ENCODE data around the gene TBC1D21. TPM values are rescaled to one million over a fixed set of nuclear protein-coding genes. Genes with fewer than 3 reads are reported as not detected.

TBC1D21 gene
- total and polyA plus RNA-seq, 2 of the 8 experiments (the other 6 are each of a cell fraction or from before 2014, with no cell fraction given) = not detected

- FAIRE-seq (no peak), DNase-seq (ENCODE audit: low read depth in 1 of 2, low spot score in 2 of 2) (no peak)
- H2BK5ac ChIP-seq (ENCODE audit: low read depth, low read length) = no peak overlapping the region
- no peaks in the 10 kb centered on the region for H3K9me3 ChIP-seq (ENCODE audit: insufficient read depth in 2 of 2, low read depth in 1 of 2, low read length in 1 of 2)
- H3K56ac ChIP-seq (replicated peaks; ENCODE audit: insufficient read length, low read depth, low read length) = no peak overlapping the region
- H4K5ac ChIP-seq (ENCODE audit: insufficient read length, low read depth, low read length) = no peak overlapping the region
- no peak overlapping the region for H3K23ac ChIP-seq (ENCODE audit: insufficient read length)
- WGBS, 2 experiments (ENCODE audit: extremely low coverage in 1 of 2, insufficient coverage in 1 of 2, insufficient read length in 1 of 2, insufficient replicate concordance in 2 of 2, low coverage in 1 of 2, low lambda C conversion rate in 2 of 2, missing lambda C conversion rate in 1 of 2) = 78% methylated on average over 11 of the region's 11 CpGs; no CpG with 5 or more reads in 1 of the 2 experiments
- no peak overlapping the region for H3K4me3 ChIP-seq (ENCODE audit: extremely low read depth in 1 of 4, insufficient read depth in 2 of 4, low read depth in 3 of 4, low read length in 4 of 4)
- H2BK120ac ChIP-seq (replicated peaks; ENCODE audit: low read depth, low read length) = no peak overlapping the region
- no peak overlapping the region for H2BK20ac ChIP-seq (ENCODE audit: low read length)
- H3K36me3 ChIP-seq (ENCODE audit: control insufficient read depth in 2 of 4, insufficient read depth in 4 of 4, low read length in 3 of 4) = no peaks in the 10 kb centered on the region
- no peak overlapping the region for H3K27ac ChIP-seq (ENCODE audit: low read depth, low read length)
- H2AFZ ChIP-seq (ENCODE audit: low read length) = no peak overlapping the region
- no peak overlapping the region for H3K9ac ChIP-seq (replicated peaks in 1 of 4; ENCODE audit: extremely low read depth in 1 of 4, low read depth in 3 of 4, low read length in 3 of 4)
- H3K4me1 ChIP-seq (replicated peaks in 1 of 4; ENCODE audit: control insufficient read depth in 3 of 4, insufficient read depth in 4 of 4, low read length in 3 of 4) = no peaks in the 10 kb centered on the region
- H2BK12ac ChIP-seq (ENCODE audit: low read depth, low read length) = no peak overlapping the region
- H3K79me1 ChIP-seq (ENCODE audit: low read depth, low read length) = no peaks in the 10 kb centered on the region; the same call in 1 of the 2 replicates
- H2AK5ac ChIP-seq (ENCODE audit: low read depth, low read length) = no peak overlapping the region
- no peak overlapping the region for H3K18ac ChIP-seq (ENCODE audit: extremely low read depth, low read length)
- ChIA-PET CTCF (ENCODE audit: partially characterized antibody) (interaction anchor here (0.8 to 9.8 kb wide), 7 partner anchors 8 to 25 kb away, joined by 3 to 167 read pairs (median 4); partner anchors contain the start of gene TBC1D21), POLR2A (ENCODE audit: partially characterized antibody) (no interaction called here)
- no peak overlapping the region for H4K91ac ChIP-seq (replicated peaks; ENCODE audit: insufficient read length, low read length)
- H4K8ac ChIP-seq (ENCODE audit: extremely low read depth, insufficient read depth, low read length) = no peak overlapping the region
- H4K20me1 ChIP-seq (replicated peaks in 1 of 2; ENCODE audit: control insufficient read depth in 1 of 2, insufficient read depth in 2 of 2, low read length in 2 of 2) = no peaks in the 10 kb centered on the region
- no peak overlapping the region for H3K4me2 ChIP-seq (ENCODE audit: insufficient read depth in 1 of 2, low read depth in 2 of 2, low read length in 2 of 2)
- no peak overlapping the region for H3K4ac ChIP-seq (replicated peaks; ENCODE audit: insufficient read length, low read depth, low read length)
- H2BK15ac ChIP-seq (ENCODE audit: low read length) = no peak overlapping the region
- H3K23me2 ChIP-seq (ENCODE audit: low read depth, low read length) = no peaks in the 10 kb centered on the region
- no peak overlapping the region for H3K14ac ChIP-seq (ENCODE audit: insufficient read length)
- no peaks in the 10 kb centered on the region for H3K79me2 ChIP-seq (ENCODE audit: control insufficient read depth in 1 of 2, insufficient read depth in 2 of 2, low read length in 2 of 2)
- H3K27me3 ChIP-seq (replicated peaks in 1 of 4; ENCODE audit: control insufficient read depth in 3 of 4, extremely low read depth in 1 of 4, insufficient read depth in 3 of 4, low read length in 3 of 4) = no peaks in the 10 kb centered on the region; a peak in 1 of 7 replicates
- TF ChIP-seq PHF8 (conservative IDR thresholded peaks at IDR 0.05; ENCODE audit: low read depth, low read length) = no peak
- TF ChIP-seq SIN3A (conservative IDR thresholded peaks at IDR 0.05 in 1 of 2, IDR thresholded peaks at IDR 0.05 in 1 of 2; ENCODE audit: low read depth in 1 of 2, low read length in 2 of 2) = no peak
- no peak for TF ChIP-seq POLR2AphosphoS5 (IDR thresholded peaks at IDR 0.05; ENCODE audit: low read depth, low read length)
- TF ChIP-seq HDAC2 (IDR thresholded peaks at IDR 0.05; ENCODE audit: borderline replicate concordance in 1 of 2, low read depth in 2 of 2, low read length in 2 of 2) = no peak
- TF ChIP-seq SRF (IDR thresholded peaks at IDR 0.05; ENCODE audit: low read depth, low read length) = no peak
- no peak for TF ChIP-seq EZH2 (IDR thresholded peaks at IDR 0.05; ENCODE audit: low read depth, low read length, severe bottlenecking)
- no peak for TF ChIP-seq CHD1 (IDR thresholded peaks at IDR 0.05; ENCODE audit: low read depth, low read length)
- no peak for TF ChIP-seq CTCF (IDR thresholded peaks at IDR 0.05; ENCODE audit: control extremely low read depth in 1 of 3, insufficient read depth in 1 of 3, low read depth in 1 of 3, low read length in 3 of 3)
- no peak for TF ChIP-seq POLR2A (IDR thresholded peaks at IDR 0.05; ENCODE audit: control extremely low read depth in 1 of 2, low read depth in 2 of 2, low read length in 2 of 2)
Measured at GRCh38 chr15:73891328-73892315, 18.3 kb downstream of the TBC1D21 start.

All from H1 (cell line).